ENCODE results near the gene ITGB6.

- no peak for TF ChIP-seq CTCF (IDR thresholded peaks at IDR 0.05)
- no peak for TF ChIP-seq POLR2A (IDR thresholded peaks at IDR 0.05)
- TF ChIP-seq EP300 (IDR thresholded peaks at IDR 0.05), result no peak
- TF ChIP-seq POLR2AphosphoS5 (IDR thresholded peaks at IDR 0.05), result no peak
These were observed 103.7 kb downstream of the ITGB6 start for GRCh38 chr2:160096409-160096808.

Data from sigmoid colon (tissue), 4 donors.